ENCODE data around the gene TOM1L2.

DNA sequence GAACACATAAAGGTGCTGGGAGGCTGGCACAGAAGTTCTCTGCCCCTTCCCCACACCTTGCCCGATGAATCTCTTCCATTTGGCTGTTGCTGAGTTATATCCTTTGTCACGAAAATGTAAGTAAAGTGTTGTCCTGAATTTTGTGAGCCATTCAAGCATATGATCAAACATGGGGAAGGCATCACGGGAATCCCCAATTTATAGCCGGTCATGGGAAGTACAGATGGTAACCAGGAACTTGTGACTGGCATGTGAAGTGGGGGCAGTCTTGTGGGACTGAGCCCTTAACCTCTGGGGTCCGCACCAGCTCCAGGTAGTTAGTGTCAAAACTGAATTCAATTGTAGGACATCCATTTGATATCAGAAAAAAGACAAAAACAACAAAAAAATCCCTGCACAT, 13.2 kb downstream of the TOM1L2 start:
- TF ChIP-seq EZH2 (IDR thresholded peaks at IDR 0.05; ENCODE audit: borderline replicate concordance, low read depth, low read length, severe bottlenecking) (no peak), CTCF (IDR thresholded peaks at IDR 0.05; ENCODE audit: borderline replicate concordance, extremely low read depth, low read length, poor library complexity, severe bottlenecking) (no peak)
